Fibroblast of lung (primary cell): Measurements from ENCODE around the gene ZNF835.

Experiments used
- EZH2 ChIP-seq: IDR thresholded peaks from 2 replicates; pipeline ENCODE4 v1.5.1; 2012; ENCODE audit warnings: low read length, control low read depth, mild to moderate bottlenecking; ENCODE audit errors: missing control alignments
- TF ChIP-seq, protein P1 (sequence below), 2 donors: IDR thresholded peaks in 1 of 2; conservative IDR thresholded peaks in 1 of 2; 1 replicate in 1 of 2; 2 replicates in 1 of 2; pipeline ENCODE4 v1.5.1; 2011 to 2012; ENCODE audit warnings: low read length in 2 of 2, control low read depth in 1 of 2, inconsistent platforms in 1 of 2, low read depth in 1 of 2, mild to moderate bottlenecking in 1 of 2

- TF ChIP-seq, protein P1, sequence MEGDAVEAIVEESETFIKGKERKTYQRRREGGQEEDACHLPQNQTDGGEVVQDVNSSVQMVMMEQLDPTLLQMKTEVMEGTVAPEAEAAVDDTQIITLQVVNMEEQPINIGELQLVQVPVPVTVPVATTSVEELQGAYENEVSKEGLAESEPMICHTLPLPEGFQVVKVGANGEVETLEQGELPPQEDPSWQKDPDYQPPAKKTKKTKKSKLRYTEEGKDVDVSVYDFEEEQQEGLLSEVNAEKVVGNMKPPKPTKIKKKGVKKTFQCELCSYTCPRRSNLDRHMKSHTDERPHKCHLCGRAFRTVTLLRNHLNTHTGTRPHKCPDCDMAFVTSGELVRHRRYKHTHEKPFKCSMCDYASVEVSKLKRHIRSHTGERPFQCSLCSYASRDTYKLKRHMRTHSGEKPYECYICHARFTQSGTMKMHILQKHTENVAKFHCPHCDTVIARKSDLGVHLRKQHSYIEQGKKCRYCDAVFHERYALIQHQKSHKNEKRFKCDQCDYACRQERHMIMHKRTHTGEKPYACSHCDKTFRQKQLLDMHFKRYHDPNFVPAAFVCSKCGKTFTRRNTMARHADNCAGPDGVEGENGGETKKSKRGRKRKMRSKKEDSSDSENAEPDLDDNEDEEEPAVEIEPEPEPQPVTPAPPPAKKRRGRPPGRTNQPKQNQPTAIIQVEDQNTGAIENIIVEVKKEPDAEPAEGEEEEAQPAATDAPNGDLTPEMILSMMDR (conservative IDR thresholded peaks at IDR 0.05 in 1 of 2, IDR thresholded peaks at IDR 0.05 in 1 of 2; ENCODE audit: low read depth in 1 of 2, low read length in 2 of 2), result no peak
- TF ChIP-seq EZH2, result no peak
These were observed 49.2 kb downstream of the ZNF835 start for GRCh38 chr19:56622374-56622773.
